Hair follicular keratinocyte (primary cell): ENCODE measurements around the gene LRRTM2. TPM values are rescaled to one million over a fixed set of nuclear protein-coding genes. Genes with fewer than 3 reads are reported as not detected.

Experiments used
- total RNA-seq: library from RNA; depleted of rRNA; stranded (reverse); fragments of >200 nt; gene quantifications from 2 replicates; pipeline ENCODE4 v1.2.3, GENCODE V29; 2015

The LRRTM2 gene
- 0.42 TPM in 1 of 2 replicates, not detected in the other for total RNA-seq

GRCh38 chr5:138874771-138875551 is at the start of gene LRRTM2:
TSS of gene LRRTM2 (minus strand) at chr5:138875335. CDS start at chr5:138874911, 424 bp downstream.

Other genes with a start within 250 kb of the LRRTM2 start
- gene CTNNA1, start 121.9 kb downstream of the LRRTM2 start, total RNA-seq, result 180 and 215 TPM in 2 replicates